Muscle of arm (tissue), 14 donors: ENCODE results near the gene GRM2. TPM values are rescaled to one million over a fixed set of nuclear protein-coding genes. Genes with fewer than 3 reads are reported as not detected.

Source experiments
- DNase-seq: peaks from one replicate; pipeline ENCODE4 v3.0.0-alpha.2; 2013
- long read RNA-seq, 11 donors: transcript quantifications; one replicate each; lab custom pipeline, GENCODE V29; 2026
- polyA plus RNA-seq, 12 donors: library from polyadenylated mRNA; unstranded; fragments of 120-200 nt; gene quantifications; one replicate each; pipeline ENCODE4 v1.2.1, GENCODE V29; 2013; ENCODE audit not compliant: insufficient read length in 12 of 12

Gene GRM2
- polyA plus RNA-seq, result under 1 TPM in 10 of 12 donors, not detected in 2; 0.22 to 0.71 (median 0.44) TPM
- long read RNA-seq, donor 1, result 0 reads
- long read RNA-seq, donor 2, result 0 reads
- long read RNA-seq, donor 3, result 0 reads
- long read RNA-seq, donor 4, result 0 reads
- long read RNA-seq, donor 5, result 0 reads
- long read RNA-seq, donor 6, result 0 reads
- long read RNA-seq, donor 7, result 0 reads
- long read RNA-seq, donor 8, result 0 reads
- long read RNA-seq, donor 9, result 0 reads
- long read RNA-seq, donor 10, result 0 reads
- long read RNA-seq, donor 11, result 0 reads

DNA sequence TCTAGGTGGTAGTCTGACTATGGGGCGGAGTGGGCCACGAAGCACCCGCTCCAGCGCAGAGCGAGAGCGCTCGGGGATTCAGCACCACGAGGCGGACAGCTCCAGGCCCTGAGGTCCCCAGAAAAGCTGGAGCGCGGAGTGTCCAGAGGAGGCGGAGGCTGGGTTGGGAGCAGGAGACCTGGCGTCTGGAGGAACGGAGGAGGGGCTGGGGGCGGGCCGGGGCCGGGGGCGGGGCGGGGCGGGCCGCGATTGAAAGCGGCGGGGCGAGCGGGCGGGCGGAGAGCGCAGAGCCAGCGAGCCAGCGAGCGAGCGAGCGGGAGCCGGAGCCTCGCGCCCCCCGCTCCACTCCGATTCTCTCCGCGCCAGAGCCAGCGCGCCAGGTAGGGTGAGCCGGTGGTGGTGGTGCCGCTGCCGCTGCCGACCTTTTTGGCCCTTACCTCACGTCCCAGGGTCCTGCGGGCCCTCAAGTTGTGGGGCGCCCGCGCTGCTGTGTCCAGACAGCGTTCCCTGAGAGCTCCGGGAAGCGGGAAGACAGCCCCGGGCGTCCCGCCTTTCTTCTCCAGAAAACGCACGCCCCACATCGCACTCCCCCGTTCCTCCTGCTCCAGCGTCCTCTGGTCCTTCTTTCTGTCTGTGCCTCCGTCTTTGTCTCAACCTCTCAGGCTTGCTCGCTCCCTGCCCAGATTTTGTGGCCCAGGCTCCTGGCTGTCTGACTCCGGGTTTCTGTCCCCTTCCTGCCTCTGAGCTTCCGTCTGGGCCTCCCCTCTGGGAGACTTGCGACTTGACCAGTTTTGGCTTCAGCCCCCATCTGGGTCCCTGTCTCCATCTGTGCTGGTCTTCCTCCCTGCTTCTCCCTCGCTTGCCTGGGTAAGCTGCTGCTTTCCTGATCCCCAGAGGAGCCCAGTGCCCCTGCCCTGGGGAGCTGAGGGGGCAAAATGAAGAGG lies at the start of gene GRM2:
Gene GRM2, plus strand, starts transcription at position 281 of the 944 bp plus-strand sequence. CDS start 1,916 bp downstream, outside the sequence.
- peak; percentile 89 for DNase-seq

GRCh38 chr3:51657234-51657633 lies 49.6 kb upstream of the GRM2 start:
- no peak for DNase-seq

- no peak for DNase-seq
Measured at GRCh38 chr3:51659942-51660341, 46.9 kb upstream of the GRM2 start.

GRCh38 chr3:51662456-51662855 lies 44.4 kb upstream of the GRM2 start:
- DNase-seq, result no peak

DNA sequence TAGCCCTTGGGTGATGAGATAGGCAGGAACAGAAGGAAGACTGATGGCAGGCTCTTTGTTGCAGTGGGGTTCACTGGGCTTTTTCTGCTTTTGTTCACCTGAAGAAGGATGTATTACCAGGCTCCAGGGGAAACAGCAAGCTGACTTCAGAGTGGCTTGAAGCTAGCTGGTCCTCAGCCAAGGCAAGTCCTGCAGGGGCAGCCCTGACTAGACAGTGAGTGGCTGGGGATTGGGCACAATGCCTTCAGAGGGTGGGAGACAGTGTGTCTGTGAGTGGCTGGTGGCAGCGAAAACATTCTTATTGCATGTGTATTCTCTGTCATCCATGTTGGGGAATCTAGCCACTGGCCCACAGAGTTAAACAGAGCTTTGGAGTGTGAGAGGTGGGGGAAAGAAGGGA lies 38.1 kb upstream of the GRM2 start:
- DNase-seq, result no peak

GRCh38 chr3:51669241-51670052 lies 37.4 kb upstream of the GRM2 start:
- DNase-seq, result peak; percentile 72

DNA sequence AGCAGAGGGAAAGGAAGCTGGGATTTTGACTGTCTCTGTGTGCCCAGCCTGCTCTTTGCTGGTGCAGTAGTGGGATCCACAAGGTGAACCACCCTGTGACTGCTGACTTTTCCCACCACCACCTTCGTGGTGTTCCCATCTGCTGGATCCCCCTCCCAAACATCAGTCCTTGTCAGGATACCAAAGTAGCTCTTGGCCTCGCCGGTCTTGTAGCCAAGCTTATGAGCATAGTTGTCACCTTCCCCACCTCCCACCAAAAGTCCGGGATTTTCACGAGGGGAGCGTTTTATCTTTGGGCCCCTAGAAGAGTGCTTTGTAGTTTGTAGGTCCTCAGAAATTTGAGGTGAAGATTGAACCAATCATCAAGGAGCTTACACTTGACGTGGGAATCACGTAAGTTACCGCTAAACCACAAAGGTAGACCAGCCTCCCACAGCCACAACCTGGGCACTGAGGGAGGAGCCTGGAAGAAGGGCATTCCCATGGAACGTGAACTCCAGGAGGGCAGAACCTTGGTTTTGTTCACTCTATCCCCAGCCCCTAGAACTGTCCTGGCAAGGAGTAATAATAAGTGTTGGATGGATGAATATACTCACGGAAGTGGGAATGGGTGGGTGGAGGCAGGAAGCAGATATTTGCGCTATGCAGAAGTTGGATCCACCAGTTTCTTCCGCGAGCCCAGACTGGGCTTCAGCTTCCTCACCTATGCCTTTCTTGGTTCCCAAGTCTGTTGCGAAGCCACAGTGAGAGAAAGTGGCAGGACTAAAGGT lies 36.6 kb upstream of the GRM2 start:
- DNase-seq, result no peak

DNA sequence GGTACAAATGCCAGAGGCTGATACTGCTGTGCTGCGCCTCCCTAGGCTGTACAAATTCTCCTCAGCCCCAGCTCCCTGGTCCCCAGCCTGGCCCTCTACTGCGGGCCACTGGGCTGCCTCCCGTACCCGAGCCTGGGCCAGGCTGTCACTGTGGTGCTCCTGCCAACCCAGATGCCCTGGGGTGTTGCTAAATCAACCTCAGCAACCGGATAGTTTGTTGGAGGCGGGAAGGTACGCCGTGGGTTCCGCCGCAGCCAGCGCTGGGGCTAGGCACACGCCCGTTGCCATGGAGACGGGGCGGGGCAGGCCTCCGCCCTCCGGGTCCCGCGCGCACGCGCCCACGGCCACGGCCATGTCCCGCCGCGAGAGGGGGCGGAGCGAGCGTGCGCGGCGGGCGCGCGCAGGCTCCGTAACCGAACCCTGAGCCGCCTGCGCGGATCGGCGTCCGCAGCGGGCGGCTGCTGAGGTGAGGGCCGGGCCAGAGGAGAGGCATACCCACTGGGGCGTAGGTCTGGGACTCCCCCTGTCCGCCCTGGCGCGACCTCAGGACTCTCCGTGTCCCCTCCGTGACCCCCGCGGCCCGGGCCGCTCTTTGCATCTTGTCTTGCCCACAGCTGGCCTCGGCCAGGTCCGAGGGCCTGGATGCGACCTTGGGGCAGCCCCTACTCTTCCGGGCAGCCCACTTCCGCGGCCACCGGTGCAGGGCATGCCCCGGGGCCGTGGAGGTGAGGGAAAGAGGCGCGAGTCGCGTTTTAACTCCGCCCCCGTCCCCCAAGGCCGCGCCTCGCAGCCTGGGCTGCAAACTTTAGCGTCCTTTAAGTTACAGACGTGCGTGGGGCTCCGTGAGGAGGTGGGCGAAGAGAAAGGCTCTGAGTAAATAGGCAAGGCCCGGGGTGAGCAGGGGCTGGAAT lies 35.8 kb upstream of the GRM2 start, which contains the start of gene TEX264:
Gene TEX264, plus strand, starts transcription at position 430 of the 911 bp plus-strand sequence. CDS start 3,053 bp downstream, outside the sequence.
- peak; percentile 80 for DNase-seq

DNA sequence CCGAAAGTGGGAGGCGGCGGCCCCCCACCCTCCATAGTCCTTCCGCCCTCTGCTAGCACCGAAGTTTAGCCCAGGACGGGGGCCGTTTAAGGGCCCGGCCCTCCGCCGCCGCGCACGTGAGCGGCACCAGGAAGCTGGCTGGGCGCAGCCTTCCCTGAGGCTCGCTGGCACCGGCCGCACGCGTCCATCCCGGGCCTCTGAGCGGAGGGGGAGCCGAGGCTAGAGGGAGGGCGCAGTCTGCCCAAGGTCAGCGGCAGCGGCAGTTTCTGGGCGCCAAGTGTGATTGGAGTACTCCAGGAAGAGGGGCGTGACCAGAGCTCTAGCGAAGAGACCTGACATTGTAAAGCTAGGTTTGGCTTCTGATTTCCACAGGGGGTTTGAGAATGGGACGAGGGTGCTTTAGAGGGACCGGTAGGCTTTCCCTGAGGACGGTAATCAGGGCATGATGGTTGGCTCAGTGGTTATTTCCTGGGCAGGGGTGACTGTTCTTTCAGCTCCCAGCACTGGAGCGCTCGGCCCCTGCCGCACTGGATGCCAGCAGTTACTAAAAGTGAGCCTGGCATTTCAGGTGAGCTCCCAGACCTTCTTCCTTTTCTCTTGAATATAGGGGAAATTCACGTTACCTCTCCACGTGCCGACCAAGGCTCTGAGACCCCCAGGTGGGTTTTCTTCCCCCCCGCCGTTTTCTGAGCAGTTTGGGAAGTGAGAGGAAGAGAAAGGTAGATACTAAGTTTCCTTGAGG lies 35.0 kb upstream of the GRM2 start:
- peak; percentile 35 for DNase-seq

- DNase-seq, result no peak
Measured at GRCh38 chr3:51673181-51673801, 33.6 kb upstream of the GRM2 start.

DNA sequence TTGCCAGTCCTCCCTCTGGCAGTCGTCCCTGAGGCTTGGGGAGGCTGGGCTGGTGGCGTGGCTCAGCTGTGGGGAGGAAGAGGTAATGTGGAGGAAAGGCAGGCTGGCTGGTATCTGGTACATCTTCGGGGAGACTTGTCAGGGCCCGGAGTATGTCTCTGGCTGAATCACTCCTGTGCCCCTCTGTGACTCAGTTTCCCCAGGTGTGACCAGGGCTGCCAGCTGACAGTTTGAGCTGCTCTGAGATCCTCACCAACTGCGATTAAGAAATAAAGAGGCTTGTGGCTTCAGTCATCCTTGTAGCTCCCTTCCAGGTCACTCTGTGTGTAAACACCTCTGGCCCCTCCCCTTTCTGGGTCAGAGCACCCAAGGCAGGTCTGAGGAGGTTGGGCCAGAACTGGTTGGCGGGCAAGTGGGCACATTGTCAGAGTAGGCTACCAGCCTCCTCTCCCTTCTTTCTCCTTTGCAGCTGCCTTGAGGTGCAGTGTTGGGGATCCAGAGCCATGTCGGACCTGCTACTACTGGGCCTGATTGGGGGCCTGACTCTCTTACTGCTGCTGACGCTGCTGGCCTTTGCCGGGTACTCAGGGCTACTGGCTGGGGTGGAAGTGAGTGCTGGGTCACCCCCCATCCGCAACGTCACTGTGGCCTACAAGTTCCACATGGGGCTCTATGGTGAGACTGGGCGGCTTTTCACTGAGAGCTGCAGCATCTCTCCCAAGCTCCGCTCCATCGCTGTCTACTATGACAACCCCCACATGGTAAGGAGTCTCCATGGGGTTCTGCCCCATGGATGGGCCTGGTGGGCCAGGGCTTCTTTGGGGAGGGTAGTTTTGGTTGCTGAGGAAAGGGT lies 32.8 kb upstream of the GRM2 start:
- no peak for DNase-seq

GRCh38 chr3:51675201-51675611 lies 31.7 kb upstream of the GRM2 start:
- no peak for DNase-seq

- no peak for DNase-seq
Measured at GRCh38 chr3:51676102-51676640, 30.7 kb upstream of the GRM2 start.

GRCh38 chr3:51677358-51677757 lies 29.5 kb upstream of the GRM2 start:
- DNase-seq, result no peak

- no peak for DNase-seq
Measured at GRCh38 chr3:51678186-51678585, 28.7 kb upstream of the GRM2 start.

GRCh38 chr3:51678641-51679040 lies 28.2 kb upstream of the GRM2 start:
- DNase-seq, result no peak

DNA sequence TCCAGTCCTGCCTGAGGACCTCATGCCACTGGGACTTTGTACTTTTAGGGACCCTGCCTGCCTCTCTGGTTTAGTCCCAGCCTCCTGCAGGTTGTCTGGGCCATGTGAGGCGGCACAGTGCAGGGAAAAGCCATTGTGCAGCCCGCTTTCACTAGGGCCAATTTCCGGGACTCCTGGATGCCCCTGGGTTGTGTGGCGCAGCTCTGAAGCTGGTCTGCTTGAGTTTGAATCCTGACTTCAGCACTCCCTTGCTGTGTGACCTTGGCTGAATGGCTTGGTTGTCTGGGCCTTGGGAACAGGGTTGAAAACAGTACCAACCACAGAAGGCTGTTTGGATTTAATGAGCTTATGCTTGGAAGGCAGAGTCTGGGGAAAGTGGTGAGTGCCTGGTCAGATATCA lies 27.6 kb upstream of the GRM2 start:
- no peak for DNase-seq

DNA sequence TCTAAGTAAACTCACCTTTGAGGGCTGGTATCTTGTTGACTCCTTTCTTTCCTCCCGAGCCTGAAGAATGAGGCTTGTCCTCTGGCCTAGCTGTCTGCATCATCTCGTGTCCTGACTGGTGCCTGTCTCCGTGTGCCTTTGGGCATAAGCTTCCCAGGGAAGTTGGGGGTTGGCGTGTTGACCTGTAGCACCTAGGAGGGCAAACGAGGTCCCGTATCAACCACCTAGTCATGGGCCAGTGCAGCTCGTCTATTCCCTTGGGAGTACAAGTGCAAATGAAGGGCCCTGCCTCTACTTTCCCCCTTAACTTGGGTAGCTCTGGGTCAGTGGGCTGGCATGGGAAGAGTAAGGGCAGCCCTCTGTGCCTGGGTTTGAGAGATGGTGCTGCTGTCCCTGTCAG lies 27.1 kb upstream of the GRM2 start:
- no peak for DNase-seq
